GM23248 (cell line): ENCODE data around the gene ZFAND6.

Source experiments
- EZH2 ChIP-seq: fragments of 200-600 bp; sonication (generic); IDR thresholded peaks from 2 replicates; pipeline ENCODE4 v1.6.1; 2018; ENCODE audit warnings: antibody characterized with exemption, mild to moderate bottlenecking; ENCODE audit not compliant: insufficient read depth, poor library complexity, severe bottlenecking
- EZH2phosphoT487 ChIP-seq: fragments of 200-600 bp; sonication (generic); IDR thresholded peaks from 2 replicates; pipeline ENCODE4 v1.6.1; 2018; ENCODE audit warnings: antibody characterized with exemption, moderate library complexity, mild to moderate bottlenecking, low read depth; ENCODE audit not compliant: insufficient read depth

GRCh38 chr15:80059786-80060355, 395 bp downstream of the ZFAND6 start:
- TF ChIP-seq EZH2 (no peak), EZH2phosphoT487 (no peak)
